GM18873 (cell line): ENCODE data around the gene TRIM17.
"Not testable (repeated sequence)": the region's sequence is repeated elsewhere in the genome, so short reads cannot be mapped to it uniquely, and the experiment has no call there.

Source experiments
- ATAC-seq: cut with Tn5 transposase; IDR thresholded peaks from one replicate; pipeline ENCODE4 v1.9.1; 2021; ENCODE audit warnings: mild to moderate bottlenecking, moderate library complexity, moderate number of reproducible peaks; ENCODE audit not compliant: unreplicated experiment, low FRiP score

The TRIM17 gene

GRCh38 chr1:228450200-228450599 lies 33.5 kb upstream of the TRIM17 start:
- no peak for ATAC-seq

GRCh38 chr1:228448372-228448771 lies 31.7 kb upstream of the TRIM17 start:
- ATAC-seq = no peak

DNA sequence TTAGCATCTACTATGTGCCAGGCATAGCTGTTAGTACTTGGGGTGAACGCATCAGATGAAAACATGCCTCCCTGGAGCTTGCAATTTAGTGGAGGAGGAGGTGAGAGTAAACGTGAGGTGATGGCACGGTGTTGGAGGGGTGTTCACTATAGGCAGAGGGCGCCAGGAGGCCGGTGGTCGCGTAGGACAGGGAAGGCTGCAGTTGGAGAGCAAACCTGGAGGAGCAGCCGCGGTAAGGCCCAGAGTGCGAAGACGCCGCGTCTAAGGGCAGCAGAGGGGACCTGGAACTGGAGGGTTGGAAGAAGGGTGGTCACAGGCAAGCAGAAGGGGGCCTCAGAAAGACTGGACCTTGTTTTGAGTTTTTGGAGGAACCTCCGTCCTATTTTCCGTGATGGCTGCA lies 30.2 kb upstream of the TRIM17 start:
- no peak for ATAC-seq

DNA sequence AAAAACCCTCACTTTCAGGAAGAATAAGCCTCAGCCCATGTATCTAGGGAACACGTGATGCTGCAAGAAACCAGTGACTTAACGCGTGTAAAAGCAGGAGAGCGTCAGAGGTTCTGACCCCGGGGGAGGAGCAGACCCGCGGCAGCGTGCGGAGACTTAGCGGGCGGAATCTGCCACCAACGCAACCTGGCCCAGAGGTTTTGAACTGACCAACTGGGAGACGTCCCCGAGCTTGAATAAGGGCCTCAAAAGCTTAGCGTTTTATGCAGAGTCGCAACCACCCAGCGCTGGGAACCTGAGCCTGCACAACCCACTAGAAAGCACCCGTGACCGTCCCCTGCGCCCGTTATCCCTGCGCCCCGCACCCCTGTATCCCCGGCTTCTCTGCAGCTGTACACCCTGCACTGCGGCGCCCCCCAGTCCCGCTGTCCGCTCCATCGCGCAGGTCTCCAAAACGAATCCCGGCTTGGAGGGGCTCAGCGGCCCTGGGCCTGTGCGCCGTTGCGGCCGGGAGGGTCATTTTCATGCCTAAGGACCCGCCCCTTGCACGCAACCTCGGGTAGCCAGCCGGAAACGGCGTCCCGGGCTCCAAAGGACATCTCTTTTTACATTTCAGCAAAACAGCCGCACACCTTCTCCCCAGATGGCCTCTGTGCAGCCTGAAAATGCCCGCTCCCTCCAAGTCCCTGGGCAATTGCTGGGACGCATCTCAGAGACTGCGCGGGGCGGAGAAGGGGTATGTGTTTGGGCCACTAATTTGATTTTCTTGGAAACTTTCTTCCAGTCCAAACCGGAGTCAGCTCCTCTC lies 29.4 kb upstream of the TRIM17 start:
- no peak for ATAC-seq

DNA sequence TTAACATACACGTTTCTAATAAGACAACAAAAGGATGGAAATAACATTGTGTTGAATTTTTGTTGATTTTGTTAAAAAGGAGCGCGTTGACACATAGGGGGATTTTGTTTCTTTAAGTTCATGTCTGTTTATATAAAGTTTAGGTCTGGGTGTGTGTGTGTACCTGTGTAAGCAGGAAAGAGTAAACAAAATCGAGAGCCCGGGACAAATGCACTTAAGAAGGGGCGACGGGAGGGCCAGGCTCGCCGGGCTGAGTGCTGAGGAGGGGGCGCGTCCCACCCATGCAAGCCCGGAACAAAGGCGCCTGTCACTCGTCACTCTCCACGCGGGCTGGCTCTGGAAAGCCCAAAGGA lies 28.8 kb upstream of the TRIM17 start:
- no peak for ATAC-seq

DNA sequence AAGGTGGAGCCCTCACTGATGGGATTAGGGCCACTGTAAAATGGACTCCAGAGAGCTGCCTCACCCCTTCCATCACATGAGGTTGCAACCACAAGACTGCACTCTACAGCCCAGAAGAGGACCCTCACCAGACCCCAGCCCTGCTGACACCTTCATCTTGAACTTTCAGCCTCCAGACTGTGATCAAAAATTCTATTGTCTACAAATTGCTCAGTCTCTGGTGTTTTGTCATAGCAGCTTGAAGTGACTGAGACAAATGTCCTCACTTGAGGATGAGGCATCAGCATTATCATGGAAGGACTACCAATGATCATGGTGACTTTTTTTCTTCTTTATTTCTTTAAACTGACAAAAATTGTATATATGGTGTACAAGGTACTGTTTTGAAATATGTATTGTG lies 26.7 kb upstream of the TRIM17 start:
- ATAC-seq = no peak

DNA sequence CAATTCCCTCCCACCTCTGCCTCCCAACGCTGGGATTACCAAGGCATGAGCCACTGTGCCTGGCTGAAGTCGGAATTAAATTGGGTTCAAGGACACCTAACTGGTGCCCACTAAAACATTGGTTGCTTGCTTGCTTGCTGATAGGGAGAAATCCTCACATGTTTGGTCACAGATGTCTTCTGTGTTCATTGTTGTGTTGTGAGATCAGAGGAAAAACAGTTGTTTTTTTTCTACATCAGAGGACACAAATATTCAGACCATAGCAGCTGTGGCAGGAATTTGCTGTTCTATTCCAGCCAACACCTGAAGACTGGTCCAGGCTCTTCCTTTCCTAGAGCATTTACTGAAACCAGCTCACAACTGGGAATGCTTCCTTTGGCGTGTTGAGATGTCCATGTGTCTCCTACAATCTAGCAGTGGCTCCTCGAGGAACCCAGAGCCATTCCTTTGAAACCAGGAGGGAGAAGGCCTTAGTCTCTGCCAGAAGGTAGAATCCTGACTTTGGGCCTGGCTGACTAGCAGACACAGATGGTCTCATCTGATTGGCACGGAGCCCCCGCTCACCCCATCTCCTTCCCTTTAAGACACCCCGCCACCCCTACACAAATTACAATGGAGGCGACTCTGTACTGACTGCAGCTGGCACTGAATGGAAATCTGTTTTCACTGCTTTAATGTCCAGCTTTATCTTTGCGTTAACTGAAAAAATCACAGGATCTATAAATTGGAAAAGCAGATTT lies 24.3 kb upstream of the TRIM17 start:
- ATAC-seq = no peak

- no peak for ATAC-seq
These were observed 21.6 kb upstream of the TRIM17 start for GRCh38 chr1:228438266-228438665.

DNA sequence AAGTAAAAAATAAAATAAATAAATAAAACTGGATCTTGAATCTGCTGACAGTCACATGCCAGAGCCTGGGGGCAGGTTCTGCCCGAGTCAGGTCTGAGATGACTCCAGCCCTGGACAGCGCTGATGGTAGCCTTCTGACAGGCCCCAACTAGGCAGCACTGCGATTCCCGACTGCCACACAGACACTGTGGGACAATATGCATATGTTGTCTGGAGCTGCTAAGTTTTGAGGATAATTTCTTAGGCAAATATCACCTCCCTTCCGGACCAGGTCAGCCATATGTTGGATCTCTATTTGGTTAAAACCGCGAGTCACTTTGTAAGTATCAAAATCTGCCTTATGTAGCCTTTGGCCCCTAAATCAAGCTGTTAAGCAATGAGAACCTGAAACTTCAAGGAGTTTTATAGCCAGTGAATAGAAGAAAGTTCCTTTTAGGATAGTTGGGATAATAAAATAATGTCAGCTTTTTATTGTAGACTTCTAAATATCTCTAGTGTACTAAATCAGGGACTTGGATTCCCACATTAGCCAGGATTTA lies 20.8 kb upstream of the TRIM17 start:
- ATAC-seq = no peak

- no peak for ATAC-seq
These were observed 18.0 kb upstream of the TRIM17 start for GRCh38 chr1:228434689-228435088.

- not testable (repeated sequence) for ATAC-seq
These were observed 16.8 kb upstream of the TRIM17 start for GRCh38 chr1:228433337-228434053.

DNA sequence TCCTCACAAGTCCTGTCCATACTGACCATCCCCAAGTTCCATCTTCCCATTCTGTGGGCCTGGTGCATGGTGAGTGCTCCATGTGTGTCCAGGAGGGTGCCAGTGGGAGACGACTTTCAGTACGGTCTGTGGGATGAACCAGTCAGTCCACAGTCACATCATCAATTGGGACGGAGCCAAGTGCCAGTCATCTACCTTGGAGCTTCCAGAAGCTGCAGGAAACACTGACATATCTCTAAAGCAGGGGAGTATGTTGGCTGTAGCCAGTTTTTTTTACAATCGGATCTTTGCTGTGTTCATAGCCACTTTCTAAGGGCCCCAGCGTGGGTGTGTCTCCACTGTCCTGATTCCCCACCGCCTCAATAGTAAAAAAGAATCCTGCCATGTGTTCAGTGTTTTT lies 13.6 kb upstream of the TRIM17 start:
- ATAC-seq = no peak

DNA sequence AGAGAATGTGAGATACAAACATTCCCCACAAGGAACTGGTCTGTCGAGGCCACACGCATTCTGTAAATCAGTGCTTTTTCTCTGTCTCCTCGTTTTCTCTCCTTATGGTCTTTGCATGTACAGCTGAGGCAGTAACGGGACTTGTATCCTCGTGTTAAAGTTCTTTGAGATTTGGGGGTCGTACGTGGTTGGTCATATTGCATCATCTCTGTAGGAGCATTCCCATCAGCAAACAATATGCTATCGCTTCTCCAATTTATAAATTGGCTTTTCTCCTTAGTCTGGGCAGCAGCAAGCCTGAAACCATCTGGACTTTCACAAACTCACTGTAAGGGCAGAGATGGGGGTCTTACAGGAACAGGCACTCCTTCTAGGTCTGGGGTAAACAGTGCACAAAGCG lies 13.0 kb upstream of the TRIM17 start:
- ATAC-seq = no peak

DNA sequence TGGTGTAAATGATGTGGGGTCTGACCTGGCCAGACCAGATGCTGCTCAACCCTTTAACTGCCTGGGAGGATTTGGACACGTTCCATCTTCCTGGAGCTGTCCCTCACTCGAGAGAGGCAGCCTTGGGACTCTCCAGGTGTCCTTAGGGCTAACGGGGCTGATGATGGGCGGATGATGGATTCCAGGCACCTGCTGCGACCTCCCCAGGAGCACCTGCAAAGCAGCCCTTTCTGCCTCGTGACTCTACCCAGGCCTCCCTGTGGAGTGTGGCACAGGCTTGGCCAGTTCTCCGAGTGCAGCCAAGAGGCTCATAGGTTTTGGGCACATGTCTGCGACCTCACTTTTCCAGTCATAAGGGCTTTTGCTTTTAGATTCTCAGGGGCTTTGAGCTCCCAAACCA lies 12.3 kb upstream of the TRIM17 start:
- no peak for ATAC-seq

DNA sequence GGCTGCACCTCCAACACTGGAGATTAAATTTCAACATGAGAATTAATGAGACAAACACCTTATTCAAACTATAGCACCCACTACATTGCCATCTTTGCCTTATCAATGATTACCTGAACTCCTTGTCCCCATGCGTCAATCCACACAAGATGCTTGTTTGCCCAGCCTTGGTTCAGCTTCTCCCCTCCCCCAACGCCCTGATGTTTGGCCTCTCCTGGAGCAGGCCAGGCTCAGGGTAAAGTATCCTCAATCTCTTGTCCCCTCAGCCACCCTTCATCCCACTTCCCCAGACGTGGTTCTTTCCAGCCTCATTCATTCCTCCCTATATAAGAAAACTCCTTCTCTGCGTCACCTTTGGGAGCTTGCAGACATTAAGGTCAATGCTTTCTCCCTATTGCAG lies 11.8 kb upstream of the TRIM17 start:
- ATAC-seq = no peak

GRCh38 chr1:228426518-228427175 lies 10.0 kb upstream of the TRIM17 start:
- ATAC-seq = no peak

DNA sequence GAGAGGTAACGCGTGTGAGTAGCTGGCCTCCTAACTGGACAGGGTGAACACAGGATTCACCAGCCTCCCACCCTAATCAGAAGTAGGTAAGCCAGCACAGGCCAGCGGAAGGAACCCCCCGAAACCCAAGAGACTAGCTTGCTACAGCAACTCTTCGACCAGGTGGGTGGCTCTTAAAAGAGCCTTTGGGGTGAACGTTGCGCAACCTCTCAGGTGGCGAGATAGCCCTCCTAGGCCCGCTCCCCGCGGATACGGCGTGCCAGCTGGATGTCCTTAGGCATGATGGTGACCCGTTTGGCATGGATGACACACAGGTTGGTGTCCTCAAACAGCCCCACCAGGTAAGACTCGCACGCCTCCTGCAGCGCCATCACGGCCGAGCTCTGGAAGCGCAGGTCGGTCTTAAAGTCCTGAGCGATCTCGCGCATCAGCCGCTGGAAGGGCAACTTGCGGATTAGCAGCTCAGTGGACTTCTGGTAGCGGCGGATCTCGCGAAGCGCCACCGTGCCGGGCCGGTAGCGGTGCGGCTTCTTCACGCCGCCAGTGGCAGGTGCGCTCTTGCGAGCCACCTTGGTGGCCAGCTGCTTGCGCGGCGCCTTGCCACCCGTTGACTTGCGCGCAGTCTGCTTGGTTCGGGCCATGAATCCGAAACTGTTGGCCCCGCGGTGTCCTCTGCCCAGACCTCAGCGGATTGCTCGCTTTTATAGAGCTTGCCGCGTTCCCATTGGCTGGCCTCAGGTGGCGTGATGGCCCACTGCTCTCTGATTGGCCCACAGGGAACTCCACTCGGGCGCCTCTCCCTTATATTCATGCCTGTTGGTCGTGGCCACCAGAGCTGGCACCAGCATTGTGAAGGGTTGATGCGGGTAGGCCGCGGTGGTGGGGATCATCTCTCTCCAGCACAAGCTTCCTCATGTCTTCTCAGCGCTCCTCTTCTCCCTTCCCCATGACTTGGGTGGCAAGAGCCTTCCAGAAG lies 8.3 kb upstream of the TRIM17 start:
- ATAC-seq = no peak

DNA sequence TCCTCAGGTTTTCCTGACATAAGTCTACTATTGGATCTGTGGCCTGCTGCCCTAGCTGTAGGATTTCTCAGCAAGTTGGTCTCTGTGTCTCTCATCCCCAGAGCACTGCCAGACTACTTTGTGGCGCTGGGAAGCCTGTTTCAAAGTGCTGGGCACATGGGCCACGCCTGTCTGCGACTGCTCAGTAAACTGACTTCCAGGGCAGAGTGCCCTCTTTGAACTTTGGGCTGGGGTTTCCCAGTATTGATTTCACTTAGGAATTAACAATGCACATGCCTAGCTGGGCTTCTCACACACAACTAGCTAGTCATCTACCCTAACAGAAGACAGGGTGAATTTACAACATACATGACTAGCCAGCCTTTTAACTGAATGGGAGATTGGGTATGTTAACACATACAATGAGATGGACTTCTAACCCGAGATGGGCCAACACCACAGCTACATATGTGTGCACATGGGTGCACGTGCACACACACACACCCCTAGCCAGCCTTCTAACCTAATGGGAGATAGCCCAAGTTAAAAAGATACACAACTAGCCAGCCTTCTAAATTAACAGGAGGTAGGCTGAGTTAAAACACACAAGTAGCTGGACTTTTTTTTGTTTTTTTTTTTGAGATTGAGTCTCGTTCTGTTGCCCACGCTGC lies 6.9 kb upstream of the TRIM17 start:
- no peak for ATAC-seq
